Activated naive CD8-positive, alpha-beta T cell treated with anti-CD3 and anti-CD28 coated beads for 36 hours (primary cell): ENCODE measurements around the gene SYNPO. TPM values are rescaled to one million over a fixed set of nuclear protein-coding genes. Genes with fewer than 3 reads are reported as not detected.

ENCODE experiments used
- DNase-seq: peaks from one replicate; pipeline ENCODE4 v3.0.0; 2021
- H3K27ac Mint-ChIP-seq: one replicate; pipeline ENCODE4 v1.8.0; 2022; ENCODE audit warnings: mild to moderate bottlenecking, moderate library complexity, mixed read lengths
- H3K27me3 Mint-ChIP-seq: one replicate; pipeline ENCODE4 v1.8.0; 2022; ENCODE audit warnings: mild to moderate bottlenecking, mixed read lengths
- H3K36me3 Mint-ChIP-seq: one replicate; pipeline ENCODE4 v1.8.0; 2021; ENCODE audit warnings: mild to moderate bottlenecking, mixed read lengths
- H3K4me1 Mint-ChIP-seq: one replicate; pipeline ENCODE4 v1.8.0; 2021; ENCODE audit warnings: mixed read lengths
- H3K4me3 Mint-ChIP-seq: one replicate; pipeline ENCODE4 v1.8.0; 2022; ENCODE audit warnings: mild to moderate bottlenecking, moderate library complexity, mixed read lengths
- H3K9me3 Mint-ChIP-seq: one replicate; pipeline ENCODE4 v1.8.0; 2022; ENCODE audit warnings: mixed read lengths
- total RNA-seq, 2 experiments: library from RNA; stranded (reverse); gene quantifications; one replicate each; pipeline ENCODE4 v1.2.3, GENCODE V29; 2021

SYNPO gene
- total RNA-seq, 2 experiments from 2014 or later: 0.39 to 0.76 TPM

- Mint-ChIP-seq H3K27ac (no peak overlapping the region), H3K9me3 (no peaks in the 10 kb centered on the region), H3K4me1 (no peaks in the 10 kb centered on the region), H3K36me3 (no peaks in the 10 kb centered on the region), H3K4me3 (no peak overlapping the region), H3K27me3 (peaks cover 14% of the 10 kb centered on the region)
- no peak for DNase-seq
Measured at GRCh38 chr5:150641006-150641570, 628 bp downstream of the SYNPO start.

DNA sequence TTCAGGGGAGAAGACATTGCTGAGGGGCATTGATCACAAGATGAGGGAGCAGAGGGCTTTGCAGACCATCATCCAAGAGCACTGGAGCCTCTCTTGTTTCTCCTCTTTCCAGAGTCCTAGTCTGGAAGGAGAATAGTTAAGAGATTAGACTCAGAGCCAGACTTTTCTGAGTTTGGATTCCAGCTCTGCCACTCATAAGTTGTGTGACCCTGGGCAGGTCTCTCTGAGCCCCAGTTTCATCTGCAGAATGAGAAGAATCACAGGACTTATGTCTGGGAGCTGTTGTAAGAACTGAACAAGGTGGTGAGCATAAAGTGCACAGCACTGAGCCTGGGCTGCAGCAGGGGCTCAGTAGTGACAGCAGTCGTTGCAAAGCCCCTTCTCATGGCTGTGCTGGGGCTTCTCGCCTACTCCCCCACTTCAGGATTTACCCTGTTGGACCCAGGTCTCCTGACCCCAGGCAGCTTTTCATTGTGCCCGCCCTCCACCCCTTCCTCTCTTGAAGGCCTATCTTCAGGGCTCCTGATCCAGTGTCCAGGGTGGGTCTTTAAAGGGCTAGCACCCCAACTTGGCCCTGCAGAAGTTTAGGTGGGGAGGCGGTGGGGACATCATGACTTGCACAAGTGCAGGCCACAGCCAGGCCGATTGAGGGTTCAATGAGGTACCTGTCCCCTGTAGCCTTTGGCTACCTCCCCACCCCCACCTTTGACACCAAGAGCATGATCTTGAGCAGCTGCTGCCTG lies 1.5 kb downstream of the SYNPO start:
- H3K9me3 Mint-ChIP-seq: no peaks in the 10 kb centered on the region
- no peak for DNase-seq
- peaks cover 7% of the 10 kb centered on the region for H3K27me3 Mint-ChIP-seq
- no peaks in the 10 kb centered on the region for H3K36me3 Mint-ChIP-seq
- no peaks in the 10 kb centered on the region for H3K4me1 Mint-ChIP-seq
- no peak overlapping the region for H3K27ac Mint-ChIP-seq
- no peak overlapping the region for H3K4me3 Mint-ChIP-seq

GRCh38 chr5:150642567-150642927 lies 2.1 kb downstream of the SYNPO start:
- H3K4me1 Mint-ChIP-seq: no peaks in the 10 kb centered on the region
- peaks cover 5% of the 10 kb centered on the region for H3K27me3 Mint-ChIP-seq
- no peak for DNase-seq
- no peaks in the 10 kb centered on the region for H3K9me3 Mint-ChIP-seq
- H3K4me3 Mint-ChIP-seq: no peak overlapping the region
- H3K27ac Mint-ChIP-seq: no peak overlapping the region
- H3K36me3 Mint-ChIP-seq: no peaks in the 10 kb centered on the region

DNA sequence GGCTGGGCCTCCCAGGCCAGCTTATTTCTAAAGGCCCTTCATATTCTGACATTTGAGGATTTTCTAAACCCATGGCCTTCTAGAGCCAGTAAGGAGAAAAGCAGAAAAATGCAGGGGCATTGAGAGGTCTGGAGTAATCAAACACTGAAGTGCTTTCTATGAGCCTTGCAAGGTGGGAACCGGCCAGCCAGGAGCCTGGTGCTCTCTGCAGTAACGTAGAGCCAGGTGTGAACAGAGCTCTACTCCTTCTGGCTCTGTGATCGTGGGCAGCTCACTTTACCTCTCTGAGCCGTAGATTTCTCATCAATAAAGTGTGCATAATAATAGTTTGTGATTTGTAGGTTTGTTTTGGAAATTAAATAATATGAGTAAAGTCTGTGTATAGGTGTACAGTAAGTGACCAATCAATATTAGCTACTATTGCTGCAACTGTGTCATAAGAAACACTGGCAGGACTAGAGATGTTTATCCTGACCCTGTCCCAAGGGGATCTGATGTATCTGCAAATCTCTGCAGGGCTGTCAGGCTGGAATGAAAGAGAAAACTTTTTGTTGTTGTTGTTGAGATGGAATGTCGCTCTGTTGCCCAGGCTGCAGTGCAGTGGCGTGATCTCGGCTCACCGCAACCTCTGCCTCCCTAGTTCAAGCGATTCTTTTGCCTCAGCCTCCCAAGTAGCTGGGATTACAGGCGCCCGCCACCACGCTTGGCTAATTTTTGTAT lies 2.7 kb downstream of the SYNPO start:
- Mint-ChIP-seq H3K4me1 (no peaks in the 10 kb centered on the region), H3K36me3 (no peaks in the 10 kb centered on the region), H3K4me3 (no peak overlapping the region), H3K27ac (no peak overlapping the region), H3K9me3 (no peaks in the 10 kb centered on the region), H3K27me3 (peaks cover 3% of the 10 kb centered on the region)
- no peak for DNase-seq

GRCh38 chr5:150644058-150644457 lies 3.6 kb downstream of the SYNPO start:
- no peak overlapping the region for H3K4me3 Mint-ChIP-seq
- no peaks in the 10 kb centered on the region for H3K36me3 Mint-ChIP-seq
- H3K9me3 Mint-ChIP-seq: no peaks in the 10 kb centered on the region
- H3K27me3 Mint-ChIP-seq: no peaks in the 10 kb centered on the region
- DNase-seq: no peak
- H3K4me1 Mint-ChIP-seq: no peaks in the 10 kb centered on the region
- H3K27ac Mint-ChIP-seq: no peak overlapping the region

- Mint-ChIP-seq H3K27me3 (no peaks in the 10 kb centered on the region), H3K4me3 (no peak overlapping the region), H3K27ac (no peak overlapping the region), H3K36me3 (no peaks in the 10 kb centered on the region), H3K4me1 (no peaks in the 10 kb centered on the region), H3K9me3 (no peaks in the 10 kb centered on the region)
- DNase-seq: no peak
Measured at GRCh38 chr5:150644514-150644913, 4.1 kb downstream of the SYNPO start.

GRCh38 chr5:150645070-150645700 lies 4.7 kb downstream of the SYNPO start:
- H3K4me1 Mint-ChIP-seq: no peaks in the 10 kb centered on the region

DNA sequence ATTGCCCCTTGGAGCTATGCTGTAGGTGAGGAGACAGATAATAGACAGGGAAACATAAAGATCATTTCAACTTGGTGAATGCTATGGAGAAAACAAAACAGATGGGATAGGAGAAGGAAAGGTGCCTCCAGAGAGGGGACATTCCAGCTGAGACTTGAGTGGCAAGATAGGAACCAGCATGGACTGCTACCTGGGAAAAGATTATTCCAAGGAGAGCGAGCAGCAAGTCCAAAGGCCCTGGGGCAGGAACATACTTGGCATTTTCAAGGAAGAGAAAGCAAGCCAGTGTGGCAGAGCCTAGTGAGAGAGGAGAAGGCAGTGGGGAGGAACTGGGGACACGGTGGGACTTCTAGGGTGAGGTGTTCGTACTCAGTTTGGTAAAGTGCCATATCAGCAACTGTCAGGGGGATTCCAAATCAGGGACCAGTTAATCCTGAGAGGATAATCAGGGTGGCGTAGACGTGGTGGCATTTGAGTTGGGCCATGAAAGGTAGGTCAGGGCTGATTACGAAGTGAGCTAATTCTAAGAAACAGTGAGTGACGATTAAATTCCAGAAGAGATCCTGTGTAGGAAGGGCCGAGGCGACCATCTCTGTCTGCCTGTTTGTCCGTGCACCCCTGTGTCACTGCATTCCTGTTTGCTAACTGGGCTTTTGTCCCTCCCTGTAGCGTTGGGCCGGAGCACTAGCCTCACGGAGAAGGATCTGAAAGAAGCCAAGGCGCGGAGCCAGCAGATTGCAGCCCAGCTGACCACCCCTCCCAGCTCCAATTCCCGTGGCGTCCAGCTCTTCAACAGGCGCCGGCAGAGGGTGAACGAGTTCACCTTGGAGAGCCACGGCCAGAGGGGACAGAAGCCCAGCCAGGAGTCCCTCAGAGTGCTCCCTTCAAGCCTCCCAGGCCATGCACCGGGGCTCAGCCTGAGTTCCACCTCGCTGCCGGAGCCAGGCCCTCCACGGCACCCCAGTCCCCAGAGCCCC lies 7.1 kb downstream of the SYNPO start:
- Mint-ChIP-seq H3K9me3 (no peaks in the 10 kb centered on the region), H3K4me1 (no peaks in the 10 kb centered on the region), H3K36me3 (no peaks in the 10 kb centered on the region), H3K4me3 (no peak overlapping the region), H3K27me3 (no peaks in the 10 kb centered on the region), H3K27ac (no peak overlapping the region)
- DNase-seq: no peak

More at GRCh38 chr5:150645070-150645700, 4.7 kb downstream of the SYNPO start:
- no peaks in the 10 kb centered on the region for H3K36me3 Mint-ChIP-seq
- no peak overlapping the region for H3K4me3 Mint-ChIP-seq
- no peak for DNase-seq
- H3K27me3 Mint-ChIP-seq: no peaks in the 10 kb centered on the region
- no peak overlapping the region for H3K27ac Mint-ChIP-seq
- H3K9me3 Mint-ChIP-seq: no peaks in the 10 kb centered on the region

DNA sequence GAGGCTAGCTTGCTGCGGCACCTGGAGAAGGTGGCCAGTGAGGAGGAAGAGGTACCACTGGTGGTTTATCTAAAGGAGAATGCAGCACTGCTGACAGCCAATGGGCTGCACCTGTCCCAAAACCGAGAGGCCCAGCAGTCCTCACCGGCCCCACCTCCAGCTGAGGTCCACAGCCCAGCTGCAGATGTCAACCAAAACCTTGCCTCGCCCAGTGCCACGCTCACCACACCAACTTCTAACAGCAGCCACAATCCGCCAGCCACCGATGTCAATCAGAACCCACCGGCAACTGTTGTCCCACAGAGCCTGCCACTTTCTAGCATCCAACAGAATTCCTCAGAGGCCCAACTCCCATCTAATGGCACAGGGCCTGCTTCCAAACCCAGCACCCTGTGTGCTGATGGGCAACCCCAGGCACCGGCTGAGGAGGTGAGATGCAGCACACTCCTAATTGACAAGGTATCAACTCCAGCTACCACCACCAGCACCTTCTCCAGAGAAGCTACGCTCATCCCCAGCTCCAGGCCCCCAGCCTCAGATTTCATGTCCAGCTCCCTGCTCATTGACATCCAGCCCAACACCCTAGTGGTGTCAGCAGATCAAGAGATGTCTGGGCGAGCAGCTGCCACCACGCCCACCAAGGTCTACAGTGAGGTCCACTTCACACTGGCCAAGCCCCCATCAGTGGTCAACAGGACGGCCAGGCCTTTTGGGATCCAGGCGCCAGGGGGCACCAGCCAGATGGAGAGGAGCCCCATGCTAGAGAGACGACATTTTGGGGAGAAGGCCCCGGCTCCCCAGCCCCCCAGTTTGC lies 8.0 kb downstream of the SYNPO start:
- Mint-ChIP-seq H3K4me3 (no peak overlapping the region), H3K27ac (no peak overlapping the region), H3K36me3 (no peaks in the 10 kb centered on the region), H3K27me3 (no peaks in the 10 kb centered on the region), H3K9me3 (no peaks in the 10 kb centered on the region), H3K4me1 (no peaks in the 10 kb centered on the region)
- DNase-seq: no peak

DNA sequence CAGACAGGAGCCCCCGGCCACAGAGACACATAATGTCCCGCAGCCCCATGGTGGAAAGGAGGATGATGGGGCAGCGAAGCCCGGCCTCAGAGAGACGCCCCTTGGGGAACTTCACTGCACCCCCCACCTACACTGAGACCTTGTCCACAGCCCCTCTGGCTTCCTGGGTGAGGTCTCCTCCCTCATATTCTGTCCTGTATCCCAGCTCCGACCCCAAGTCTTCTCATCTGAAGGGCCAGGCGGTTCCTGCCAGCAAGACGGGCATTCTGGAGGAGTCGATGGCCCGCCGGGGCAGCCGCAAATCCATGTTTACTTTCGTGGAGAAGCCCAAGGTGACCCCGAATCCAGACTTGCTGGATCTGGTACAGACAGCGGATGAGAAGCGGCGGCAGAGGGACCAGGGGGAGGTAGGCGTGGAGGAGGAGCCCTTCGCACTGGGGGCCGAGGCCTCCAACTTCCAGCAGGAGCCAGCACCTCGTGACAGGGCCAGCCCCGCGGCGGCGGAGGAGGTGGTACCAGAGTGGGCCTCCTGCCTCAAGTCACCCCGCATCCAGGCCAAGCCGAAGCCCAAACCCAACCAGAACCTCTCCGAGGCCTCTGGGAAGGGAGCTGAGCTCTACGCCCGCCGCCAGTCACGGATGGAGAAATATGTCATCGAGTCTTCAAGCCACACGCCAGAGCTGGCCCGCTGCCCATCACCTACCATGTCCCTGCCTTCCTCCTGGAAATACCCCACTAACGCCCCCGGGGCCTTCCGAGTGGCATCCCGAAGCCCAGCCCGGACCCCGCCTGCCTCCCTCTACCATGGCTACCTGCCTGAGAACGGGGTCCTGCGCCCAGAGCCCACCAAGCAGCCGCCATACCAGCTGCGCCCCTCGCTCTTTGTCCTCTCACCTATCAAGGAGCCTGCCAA lies 8.9 kb downstream of the SYNPO start:
- Mint-ChIP-seq H3K27me3 (no peaks in the 10 kb centered on the region), H3K36me3 (no peaks in the 10 kb centered on the region), H3K9me3 (no peaks in the 10 kb centered on the region), H3K4me1 (no peaks in the 10 kb centered on the region), H3K4me3 (no peak overlapping the region), H3K27ac (no peak overlapping the region)
- DNase-seq: no peak

GRCh38 chr5:150650021-150651006 lies 9.9 kb downstream of the SYNPO start:
- Mint-ChIP-seq H3K9me3 (no peaks in the 10 kb centered on the region), H3K27ac (no peak overlapping the region), H3K4me1 (no peaks in the 10 kb centered on the region), H3K4me3 (no peak overlapping the region), H3K27me3 (no peaks in the 10 kb centered on the region), H3K36me3 (no peaks in the 10 kb centered on the region)
- DNase-seq: no peak

GRCh38 chr5:150651382-150651781 lies 10.9 kb downstream of the SYNPO start:
- no peak for DNase-seq
- Mint-ChIP-seq H3K36me3 (no peaks in the 10 kb centered on the region), H3K9me3 (no peaks in the 10 kb centered on the region), H3K27me3 (no peaks in the 10 kb centered on the region), H3K4me3 (no peak overlapping the region), H3K27ac (no peak overlapping the region), H3K4me1 (peaks cover 2% of the 10 kb centered on the region)
